Cardiac fibroblast (primary cell): ENCODE data around the gene TOP2B.

Source experiments
- DNase-seq, 2 donors: peaks; one replicate each; pipeline versions ENCODE4 v3.0.0 to v3.0.0-alpha.2; 2010; ENCODE audit warnings: low read depth in 2 of 2
- H3K4me3 ChIP-seq, 2 donors: replicated peaks in 1 of 2; 1 replicate in 1 of 2; 2 replicates in 1 of 2; pipeline ENCODE4 v1.5.1; 2011; ENCODE audit warnings: low read depth in 2 of 2, low read length in 2 of 2, mild to moderate bottlenecking in 2 of 2, moderate library complexity in 1 of 2
- TF ChIP-seq, protein P1 (sequence below): IDR thresholded peaks from one replicate; pipeline ENCODE4 v1.5.1; 2011; ENCODE audit warnings: low read depth, mild to moderate bottlenecking, low read length, inconsistent platforms

The TOP2B gene

GRCh38 chr3:25581335-25581734 lies 83.4 kb downstream of the TOP2B start:
- TF ChIP-seq, protein P1, sequence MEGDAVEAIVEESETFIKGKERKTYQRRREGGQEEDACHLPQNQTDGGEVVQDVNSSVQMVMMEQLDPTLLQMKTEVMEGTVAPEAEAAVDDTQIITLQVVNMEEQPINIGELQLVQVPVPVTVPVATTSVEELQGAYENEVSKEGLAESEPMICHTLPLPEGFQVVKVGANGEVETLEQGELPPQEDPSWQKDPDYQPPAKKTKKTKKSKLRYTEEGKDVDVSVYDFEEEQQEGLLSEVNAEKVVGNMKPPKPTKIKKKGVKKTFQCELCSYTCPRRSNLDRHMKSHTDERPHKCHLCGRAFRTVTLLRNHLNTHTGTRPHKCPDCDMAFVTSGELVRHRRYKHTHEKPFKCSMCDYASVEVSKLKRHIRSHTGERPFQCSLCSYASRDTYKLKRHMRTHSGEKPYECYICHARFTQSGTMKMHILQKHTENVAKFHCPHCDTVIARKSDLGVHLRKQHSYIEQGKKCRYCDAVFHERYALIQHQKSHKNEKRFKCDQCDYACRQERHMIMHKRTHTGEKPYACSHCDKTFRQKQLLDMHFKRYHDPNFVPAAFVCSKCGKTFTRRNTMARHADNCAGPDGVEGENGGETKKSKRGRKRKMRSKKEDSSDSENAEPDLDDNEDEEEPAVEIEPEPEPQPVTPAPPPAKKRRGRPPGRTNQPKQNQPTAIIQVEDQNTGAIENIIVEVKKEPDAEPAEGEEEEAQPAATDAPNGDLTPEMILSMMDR, result no peak
- no peak for DNase-seq
- no peak overlapping the region for H3K4me3 ChIP-seq

GRCh38 chr3:25580534-25580933 lies 84.2 kb downstream of the TOP2B start:
- TF ChIP-seq, protein P1, result no peak
- DNase-seq, result no peak
- no peak overlapping the region for H3K4me3 ChIP-seq

DNA sequence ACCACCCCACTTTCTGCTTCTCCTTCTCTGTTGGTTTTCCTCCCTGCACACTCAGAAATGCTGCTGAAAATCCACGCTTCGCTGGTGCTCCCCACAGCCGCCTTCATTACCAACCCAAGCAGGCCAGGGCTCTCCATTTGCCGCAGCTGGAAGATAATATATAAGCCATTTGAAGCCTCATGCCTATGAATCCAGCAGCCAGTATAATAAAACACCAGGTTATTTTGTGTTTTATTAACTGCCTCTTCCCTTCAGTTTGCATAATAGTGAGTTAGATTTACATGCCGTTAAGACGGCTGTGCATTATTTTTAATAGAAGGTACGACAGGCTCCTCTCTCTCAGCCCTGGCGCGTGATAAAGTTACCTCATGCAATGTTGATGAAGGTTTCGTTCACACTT lies 86.6 kb downstream of the TOP2B start:
- TF ChIP-seq, protein P1, result no peak
- no peak for DNase-seq
- H3K4me3 ChIP-seq, result no peak overlapping the region

GRCh38 chr3:25576831-25577454 lies 87.8 kb downstream of the TOP2B start:
- DNase-seq, result no peak
- TF ChIP-seq, protein P1, result no peak
- no peak overlapping the region for H3K4me3 ChIP-seq

DNA sequence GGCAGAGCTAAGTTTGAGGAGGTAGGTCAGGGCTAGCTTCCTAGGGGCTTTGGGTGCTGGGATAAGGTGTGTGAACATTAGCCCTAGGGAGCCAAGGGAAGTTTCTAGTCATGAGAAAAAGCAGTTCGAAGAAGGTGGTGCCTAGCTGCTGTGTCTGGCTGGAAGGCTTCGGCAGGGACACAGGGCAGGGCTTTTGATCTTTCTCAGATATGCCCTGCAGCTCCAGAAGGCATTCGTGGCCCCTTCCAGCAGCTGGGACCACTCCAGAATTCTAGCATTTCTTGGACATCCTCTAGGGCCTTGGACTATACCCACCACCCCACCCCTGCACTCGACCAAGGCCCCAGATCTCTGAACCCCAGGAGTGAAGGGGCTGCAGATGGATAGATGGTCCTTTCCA lies 88.6 kb downstream of the TOP2B start:
- no peak for DNase-seq
- no peak overlapping the region for H3K4me3 ChIP-seq
- TF ChIP-seq, protein P1, result no peak

DNA sequence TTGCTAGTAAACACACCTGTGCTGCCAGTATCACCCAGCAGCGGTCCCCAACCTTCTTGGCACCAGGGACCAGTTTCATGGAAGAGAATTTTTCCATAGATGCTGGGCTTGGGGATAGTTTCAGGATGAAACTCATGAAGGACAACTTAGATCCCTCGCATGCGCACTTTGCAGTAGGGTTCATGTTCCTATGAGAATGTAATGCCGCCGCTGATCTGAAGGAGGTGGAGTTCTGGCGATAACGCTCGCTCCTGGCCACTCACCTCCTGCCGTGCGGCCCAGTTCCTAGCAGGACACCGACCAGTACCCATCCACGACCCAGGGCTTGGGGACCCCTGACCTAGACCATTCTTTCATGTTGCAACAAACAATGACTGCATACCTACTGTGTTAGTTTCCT lies 89.7 kb downstream of the TOP2B start:
- TF ChIP-seq, protein P1, result no peak

DNA sequence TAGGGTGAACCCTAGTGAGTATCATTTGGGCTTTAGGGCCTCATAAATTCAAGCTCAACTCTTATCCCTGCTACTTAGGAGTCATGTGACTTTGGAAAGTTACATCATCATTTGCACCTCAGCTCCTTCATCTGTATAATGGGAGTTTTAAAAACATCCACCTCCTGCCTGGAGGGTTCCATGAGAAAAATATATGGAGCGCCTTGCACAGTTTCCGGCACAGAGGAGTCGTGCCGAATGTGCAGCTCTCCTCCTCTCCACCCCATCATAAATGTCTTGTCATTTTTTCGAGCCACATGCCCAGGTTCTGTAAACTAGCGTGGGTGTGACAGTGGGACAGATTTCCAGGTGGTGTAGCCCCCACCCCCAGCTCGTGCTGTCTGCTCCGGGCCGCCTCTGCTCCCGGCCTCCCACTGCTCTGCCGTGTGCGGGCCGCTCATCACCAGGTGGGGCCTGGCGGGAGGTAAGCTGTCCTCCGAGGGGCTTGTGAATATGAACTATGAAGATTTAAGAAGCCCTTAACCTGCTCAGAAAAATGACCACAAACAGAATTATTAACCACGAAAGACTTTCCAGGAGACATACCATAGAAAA lies 90.4 kb downstream of the TOP2B start:
- no peak overlapping the region for H3K4me3 ChIP-seq
- TF ChIP-seq, protein P1, result no peak
- no peak for DNase-seq

More for the DNA sequence above, 89.7 kb downstream of the TOP2B start:
- DNase-seq, result no peak
- H3K4me3 ChIP-seq, result no peak overlapping the region
